HEK293 (cell line): ENCODE data around the gene DEFB127.

ENCODE experiments used
- IKZF3 ChIP-seq: fragments of 450-650 bp; IDR thresholded peaks from 2 replicates; pipeline ENCODE4 v1.5.0; 2018; ENCODE audit warnings: missing biosample characterization, mild to moderate bottlenecking, missing genetic modification characterization, moderate library complexity
- YY1 ChIP-seq: fragments of 450-650 bp; formaldehyde crosslinking; IDR thresholded peaks from 2 replicates; pipeline ENCODE4 v1.5.1; 2018; ENCODE audit warnings: missing biosample characterization, missing genetic modification characterization
- ZNF19 ChIP-seq: fragments of 450-650 bp; formaldehyde crosslinking; IDR thresholded peaks from 2 replicates; pipeline ENCODE4; 2016; ENCODE audit warnings: missing biosample characterization, missing genetic modification characterization, low read depth
- ZNF23 ChIP-seq: fragments of 450-650 bp; formaldehyde crosslinking; IDR thresholded peaks from 2 replicates; pipeline ENCODE4 v1.5.1; 2016; ENCODE audit warnings: missing biosample characterization, missing genetic modification characterization, borderline replicate concordance
- ZNF501 ChIP-seq: fragments of 450-650 bp; formaldehyde crosslinking; IDR thresholded peaks from 2 replicates; pipeline ENCODE4 v1.5.1; 2016; ENCODE audit warnings: missing biosample characterization, missing genetic modification characterization
- TF ChIP-seq, protein P1 (sequence below): fragments of 450-650 bp; formaldehyde crosslinking; IDR thresholded peaks from 2 replicates; pipeline ENCODE4 v1.5.1; 2016; ENCODE audit warnings: missing biosample characterization, missing genetic modification characterization
- TF ChIP-seq, protein P2 (sequence below): fragments of 450-650 bp; formaldehyde crosslinking; IDR thresholded peaks from 2 replicates; pipeline ENCODE4 v1.5.1; 2016; ENCODE audit warnings: missing biosample characterization, missing genetic modification characterization
- TF ChIP-seq, protein P3 (sequence below): fragments of 450-650 bp; formaldehyde crosslinking; IDR thresholded peaks from 2 replicates; pipeline ENCODE4 v1.5.1; 2016; ENCODE audit warnings: missing biosample characterization, missing genetic modification characterization
- TF ChIP-seq, protein P4 (sequence below): fragments of 450-650 bp; formaldehyde crosslinking; IDR thresholded peaks from 2 replicates; pipeline ENCODE4 v1.5.1; 2016; ENCODE audit warnings: missing biosample characterization, missing genetic modification characterization

DNA sequence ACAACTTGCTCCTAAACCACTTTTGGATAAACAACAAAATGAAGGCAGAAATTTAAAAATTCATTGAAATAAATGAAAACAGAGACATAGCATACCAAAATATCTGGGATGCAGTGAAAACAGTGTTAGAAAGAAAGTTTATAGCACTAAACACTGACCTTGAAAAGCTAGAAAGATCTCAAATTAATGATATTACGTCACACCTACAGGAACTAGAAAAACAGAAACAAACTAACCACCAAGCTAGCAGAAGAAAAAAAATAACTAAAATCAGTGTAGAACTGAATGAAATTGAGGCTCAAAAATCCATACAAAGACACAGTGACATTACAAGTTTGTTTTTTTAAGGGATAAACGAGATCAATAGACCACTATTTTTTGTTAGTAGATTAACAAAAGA lies 27.0 kb downstream of the DEFB127 start:
- TF ChIP-seq, protein P1, sequence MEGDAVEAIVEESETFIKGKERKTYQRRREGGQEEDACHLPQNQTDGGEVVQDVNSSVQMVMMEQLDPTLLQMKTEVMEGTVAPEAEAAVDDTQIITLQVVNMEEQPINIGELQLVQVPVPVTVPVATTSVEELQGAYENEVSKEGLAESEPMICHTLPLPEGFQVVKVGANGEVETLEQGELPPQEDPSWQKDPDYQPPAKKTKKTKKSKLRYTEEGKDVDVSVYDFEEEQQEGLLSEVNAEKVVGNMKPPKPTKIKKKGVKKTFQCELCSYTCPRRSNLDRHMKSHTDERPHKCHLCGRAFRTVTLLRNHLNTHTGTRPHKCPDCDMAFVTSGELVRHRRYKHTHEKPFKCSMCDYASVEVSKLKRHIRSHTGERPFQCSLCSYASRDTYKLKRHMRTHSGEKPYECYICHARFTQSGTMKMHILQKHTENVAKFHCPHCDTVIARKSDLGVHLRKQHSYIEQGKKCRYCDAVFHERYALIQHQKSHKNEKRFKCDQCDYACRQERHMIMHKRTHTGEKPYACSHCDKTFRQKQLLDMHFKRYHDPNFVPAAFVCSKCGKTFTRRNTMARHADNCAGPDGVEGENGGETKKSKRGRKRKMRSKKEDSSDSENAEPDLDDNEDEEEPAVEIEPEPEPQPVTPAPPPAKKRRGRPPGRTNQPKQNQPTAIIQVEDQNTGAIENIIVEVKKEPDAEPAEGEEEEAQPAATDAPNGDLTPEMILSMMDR (tag by site-specific recombination) = no peak
- no peak for TF ChIP-seq YY1 (tag by site-specific recombination)
- no peak for TF ChIP-seq IKZF3 (tag by site-specific recombination)
- TF ChIP-seq, protein P2, sequence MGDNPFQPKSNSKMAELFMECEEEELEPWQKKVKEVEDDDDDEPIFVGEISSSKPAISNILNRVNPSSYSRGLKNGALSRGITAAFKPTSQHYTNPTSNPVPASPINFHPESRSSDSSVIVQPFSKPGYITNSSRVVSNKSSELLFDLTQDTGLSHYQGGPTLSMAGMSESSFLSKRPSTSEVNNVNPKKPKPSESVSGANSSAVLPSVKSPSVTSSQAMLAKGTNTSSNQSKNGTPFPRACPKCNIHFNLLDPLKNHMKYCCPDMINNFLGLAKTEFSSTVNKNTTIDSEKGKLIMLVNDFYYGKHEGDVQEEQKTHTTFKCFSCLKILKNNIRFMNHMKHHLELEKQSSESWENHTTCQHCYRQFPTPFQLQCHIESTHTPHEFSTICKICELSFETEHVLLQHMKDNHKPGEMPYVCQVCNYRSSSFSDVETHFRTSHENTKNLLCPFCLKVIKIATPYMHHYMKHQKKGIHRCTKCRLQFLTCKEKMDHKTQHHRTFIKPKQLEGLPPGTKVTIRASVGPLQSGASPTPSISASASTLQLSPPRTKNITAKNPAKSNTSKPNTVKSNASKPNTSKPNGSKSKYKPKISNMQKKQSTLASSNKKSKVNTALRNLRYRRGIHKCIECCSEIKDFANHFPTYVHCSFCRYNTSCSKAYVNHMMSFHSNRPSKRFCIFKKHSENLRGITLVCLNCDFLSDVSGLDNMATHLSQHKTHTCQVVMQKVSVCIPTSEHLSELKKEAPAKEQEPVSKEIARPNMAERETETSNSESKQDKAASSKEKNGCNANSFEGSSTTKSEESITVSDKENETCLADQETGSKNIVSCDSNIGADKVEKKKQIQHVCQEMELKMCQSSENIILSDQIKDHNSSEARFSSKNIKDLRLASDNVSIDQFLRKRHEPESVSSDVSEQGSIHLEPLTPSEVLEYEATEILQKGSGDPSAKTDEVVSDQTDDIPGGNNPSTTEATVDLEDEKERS (tag by site-specific recombination) = no peak
- TF ChIP-seq ZNF23 (tag by site-specific recombination) = no peak
- TF ChIP-seq ZNF19 (tag by site-specific recombination) = no peak
- TF ChIP-seq, protein P3, sequence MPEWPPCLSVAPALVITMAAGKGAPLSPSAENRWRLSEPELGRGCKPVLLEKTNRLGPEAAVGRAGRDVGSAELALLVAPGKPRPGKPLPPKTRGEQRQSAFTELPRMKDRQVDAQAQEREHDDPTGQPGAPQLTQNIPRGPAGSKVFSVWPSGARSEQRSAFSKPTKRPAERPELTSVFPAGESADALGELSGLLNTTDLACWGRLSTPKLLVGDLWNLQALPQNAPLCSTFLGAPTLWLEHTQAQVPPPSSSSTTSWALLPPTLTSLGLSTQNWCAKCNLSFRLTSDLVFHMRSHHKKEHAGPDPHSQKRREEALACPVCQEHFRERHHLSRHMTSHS (tag by site-specific recombination) = no peak
- TF ChIP-seq, protein P4, sequence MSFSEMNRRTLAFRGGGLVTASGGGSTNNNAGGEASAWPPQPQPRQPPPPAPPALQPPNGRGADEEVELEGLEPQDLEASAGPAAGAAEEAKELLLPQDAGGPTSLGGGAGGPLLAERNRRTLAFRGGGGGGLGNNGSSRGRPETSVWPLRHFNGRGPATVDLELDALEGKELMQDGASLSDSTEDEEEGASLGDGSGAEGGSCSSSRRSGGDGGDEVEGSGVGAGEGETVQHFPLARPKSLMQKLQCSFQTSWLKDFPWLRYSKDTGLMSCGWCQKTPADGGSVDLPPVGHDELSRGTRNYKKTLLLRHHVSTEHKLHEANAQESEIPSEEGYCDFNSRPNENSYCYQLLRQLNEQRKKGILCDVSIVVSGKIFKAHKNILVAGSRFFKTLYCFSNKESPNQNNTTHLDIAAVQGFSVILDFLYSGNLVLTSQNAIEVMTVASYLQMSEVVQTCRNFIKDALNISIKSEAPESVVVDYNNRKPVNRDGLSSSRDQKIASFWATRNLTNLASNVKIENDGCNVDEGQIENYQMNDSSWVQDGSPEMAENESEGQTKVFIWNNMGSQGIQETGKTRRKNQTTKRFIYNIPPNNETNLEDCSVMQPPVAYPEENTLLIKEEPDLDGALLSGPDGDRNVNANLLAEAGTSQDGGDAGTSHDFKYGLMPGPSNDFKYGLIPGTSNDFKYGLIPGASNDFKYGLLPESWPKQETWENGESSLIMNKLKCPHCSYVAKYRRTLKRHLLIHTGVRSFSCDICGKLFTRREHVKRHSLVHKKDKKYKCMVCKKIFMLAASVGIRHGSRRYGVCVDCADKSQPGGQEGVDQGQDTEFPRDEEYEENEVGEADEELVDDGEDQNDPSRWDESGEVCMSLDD (tag by site-specific recombination) = no peak
- TF ChIP-seq ZNF501 (tag by site-specific recombination) = no peak
